ENCODE data around the gene DCUN1D3.
"Not testable (repeated sequence)": the region's sequence is repeated elsewhere in the genome, so short reads cannot be mapped to it uniquely, and the experiment has no call there.

The DCUN1D3 gene

DNA sequence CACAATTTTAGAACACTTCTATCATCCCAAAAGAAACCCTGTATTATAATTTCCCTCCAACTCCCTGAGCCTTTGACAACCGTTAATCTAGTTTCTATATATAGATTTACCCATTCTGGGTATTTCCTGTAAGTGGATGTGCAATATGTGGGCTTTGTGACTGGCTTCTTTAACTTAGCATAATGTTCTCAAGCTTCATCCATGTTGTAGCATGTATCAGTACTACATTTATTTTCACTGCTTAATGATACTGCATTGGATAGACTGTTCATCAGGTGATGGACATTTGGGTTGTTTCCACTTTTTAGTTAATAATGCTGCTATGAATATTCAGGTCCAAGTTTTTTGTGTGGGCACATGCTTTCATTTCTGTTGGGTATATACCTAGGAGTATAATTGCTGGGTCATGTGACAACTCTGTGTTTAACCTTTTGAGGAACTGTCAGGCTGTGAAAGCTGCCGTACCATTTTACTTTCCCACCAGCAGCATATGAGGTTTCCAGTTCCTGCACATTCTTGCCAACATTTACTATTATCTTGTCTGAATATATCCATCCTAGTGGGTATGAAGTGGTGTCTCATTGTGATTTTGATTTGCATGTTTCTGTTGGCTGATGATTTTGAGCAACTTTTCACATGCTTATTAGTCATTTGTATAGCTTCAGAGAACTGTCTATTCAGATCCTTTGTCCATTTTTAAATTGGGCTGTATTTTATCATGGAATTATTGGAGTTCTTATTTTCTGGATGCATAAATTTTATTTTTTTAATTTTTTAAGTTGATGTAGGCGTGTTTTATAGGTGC is 77.4 kb downstream of the DCUN1D3 start:
- no peak for DNase-seq
- H3K27me3 Mint-ChIP-seq, result no peaks in the 10 kb centered on the region
- peaks cover 0 to 8% of the 10 kb centered on the region in 2 donors for H3K4me1 Mint-ChIP-seq
- H3K4me3 Mint-ChIP-seq, result no peak overlapping the region
- H3K36me3 Mint-ChIP-seq, result peaks cover 0 to 2% of the 10 kb centered on the region in 2 donors
- no peaks in the 10 kb centered on the region for H3K9me3 Mint-ChIP-seq
- H3K27ac Mint-ChIP-seq, result no peak overlapping the region
- peak in 1 of 2 donors; percentile 34 for ATAC-seq (replicated peaks)

DNA sequence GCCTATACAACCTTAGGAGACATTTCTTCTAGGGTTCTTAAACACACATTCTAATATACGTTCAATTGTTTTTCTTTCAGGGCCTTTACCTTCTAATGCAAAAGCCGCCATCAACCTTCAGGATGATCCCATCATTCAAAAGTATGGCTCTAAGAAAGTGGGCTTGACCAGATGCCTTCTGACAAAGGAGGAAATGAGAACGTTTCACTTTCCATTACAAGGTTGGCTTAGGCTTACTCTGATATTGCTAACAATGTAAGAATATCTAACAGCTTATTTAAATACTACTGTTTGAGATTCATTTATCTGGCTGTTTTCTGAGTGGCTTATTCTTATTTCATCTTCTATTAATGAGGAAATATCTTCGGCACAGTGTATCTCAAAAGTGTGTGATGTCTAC is 78.5 kb downstream of the DCUN1D3 start:
- H3K27ac Mint-ChIP-seq, result no peak overlapping the region
- H3K27me3 Mint-ChIP-seq, result no peaks in the 10 kb centered on the region

DNA sequence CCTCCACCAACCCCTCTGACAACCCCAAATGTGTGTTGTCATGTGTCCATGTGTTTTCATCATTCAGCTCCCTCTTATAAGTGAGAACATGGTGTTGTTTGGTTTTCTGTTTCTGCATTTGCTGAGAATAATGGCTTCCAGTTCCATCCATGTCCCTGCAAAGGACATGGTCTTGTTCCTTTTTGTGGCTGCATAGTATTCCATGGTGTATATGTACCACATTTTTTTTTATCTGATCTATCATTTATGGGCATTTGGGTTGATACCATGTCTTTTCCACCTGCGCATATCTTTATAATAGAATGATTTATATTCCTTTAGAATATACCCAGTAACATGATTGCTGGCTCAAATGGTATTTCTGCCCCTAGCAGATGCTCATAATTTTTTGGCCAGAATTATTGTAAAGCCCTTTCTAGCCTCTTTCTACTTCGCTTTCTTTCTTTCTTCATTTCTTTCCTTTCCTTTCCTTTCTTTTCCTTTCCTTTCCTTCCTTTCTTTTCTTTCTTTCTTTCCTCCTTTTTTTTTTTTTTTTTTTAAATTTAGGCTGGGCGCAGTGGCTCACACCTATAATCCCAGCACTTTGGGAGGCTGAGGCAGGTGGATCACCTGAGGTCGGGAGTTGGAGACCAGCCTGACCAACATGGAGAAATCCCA is 81.1 kb downstream of the DCUN1D3 start:
- no peak overlapping the region for H3K4me3 Mint-ChIP-seq
- no peaks in the 10 kb centered on the region for H3K9me3 Mint-ChIP-seq
- no peak overlapping the region for H3K27ac Mint-ChIP-seq
- peaks cover 0 to 2% of the 10 kb centered on the region in 2 donors for H3K36me3 Mint-ChIP-seq
- no peak for ATAC-seq (replicated peaks)
- no peaks in the 10 kb centered on the region for H3K27me3 Mint-ChIP-seq
- peaks cover 0 to 8% of the 10 kb centered on the region in 2 donors for H3K4me1 Mint-ChIP-seq
- no peak for DNase-seq

More for the DNA sequence above, 78.5 kb downstream of the DCUN1D3 start:
- Mint-ChIP-seq H3K4me3 (no peak overlapping the region), H3K9me3 (no peaks in the 10 kb centered on the region), H3K36me3 (peaks cover 0 to 2% of the 10 kb centered on the region in 2 donors), H3K4me1 (peaks cover 0 to 8% of the 10 kb centered on the region in 2 donors)
- DNase-seq (no peak), ATAC-seq (replicated peaks) (no peak)

- peak in 1 of 2 donors; percentile 45 for ATAC-seq (replicated peaks)
- Mint-ChIP-seq H3K9me3 (no peaks in the 10 kb centered on the region), H3K4me3 (no peak overlapping the region), H3K4me1 (no peaks in the 10 kb centered on the region), H3K27me3 (no peaks in the 10 kb centered on the region), H3K36me3 (no peaks in the 10 kb centered on the region), H3K27ac (no peak overlapping the region)
- no peak for DNase-seq
Measured at GRCh38 chr16:20814784-20815183, 85.4 kb downstream of the DCUN1D3 start.

DNA sequence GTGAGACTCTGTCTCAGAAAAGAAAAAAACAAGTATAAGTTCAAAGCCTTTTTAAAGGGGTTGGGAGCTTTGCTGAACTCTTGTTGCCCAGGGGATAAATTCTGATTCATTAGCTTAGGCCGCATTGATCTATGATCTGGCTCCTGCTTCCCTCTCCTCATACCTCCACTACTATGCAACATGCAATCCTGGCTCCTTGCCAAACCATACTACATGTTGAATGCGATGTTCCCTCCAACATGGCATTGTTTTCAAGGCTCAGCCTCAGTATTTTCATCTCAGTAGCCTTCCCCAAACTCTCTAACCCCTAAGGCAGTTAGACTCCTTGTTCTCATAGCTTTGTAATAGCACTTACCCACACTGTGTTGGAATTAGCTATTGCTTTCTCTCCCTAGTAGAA is 87.6 kb downstream of the DCUN1D3 start:
- DNase-seq, result no peak
- no peak for ATAC-seq (replicated peaks)
- no peaks in the 10 kb centered on the region for H3K36me3 Mint-ChIP-seq
- no peaks in the 10 kb centered on the region for H3K27me3 Mint-ChIP-seq
- H3K27ac Mint-ChIP-seq, result no peak overlapping the region
- H3K9me3 Mint-ChIP-seq, result no peaks in the 10 kb centered on the region
- peaks cover 4 to 8% of the 10 kb centered on the region in 2 donors for H3K4me1 Mint-ChIP-seq
- H3K4me3 Mint-ChIP-seq, result no peak overlapping the region

- no peaks in the 10 kb centered on the region for H3K9me3 Mint-ChIP-seq
- ATAC-seq (replicated peaks) (no peak), DNase-seq (no peak)
- H3K27ac Mint-ChIP-seq, result no peak overlapping the region
- H3K4me3 Mint-ChIP-seq, result no peak overlapping the region
- no peaks in the 10 kb centered on the region for H3K27me3 Mint-ChIP-seq
- peaks cover 7 to 14% of the 10 kb centered on the region in 2 donors for H3K4me1 Mint-ChIP-seq
- H3K36me3 Mint-ChIP-seq, result no peaks in the 10 kb centered on the region
Measured at GRCh38 chr16:20811889-20812439, 88.2 kb downstream of the DCUN1D3 start.

GRCh38 chr16:20807862-20808261 is 92.3 kb downstream of the DCUN1D3 start:
- Mint-ChIP-seq H3K4me1 (peaks cover 13 to 24% of the 10 kb centered on the region in 2 donors), H3K4me3 (peak overlapping the region; percentile 68 to 95), H3K27ac (no peak overlapping the region), H3K9me3 (no peaks in the 10 kb centered on the region), H3K27me3 (no peaks in the 10 kb centered on the region), H3K36me3 (no peaks in the 10 kb centered on the region)
- DNase-seq (no peak), ATAC-seq (replicated peaks) (no peak)

DNA sequence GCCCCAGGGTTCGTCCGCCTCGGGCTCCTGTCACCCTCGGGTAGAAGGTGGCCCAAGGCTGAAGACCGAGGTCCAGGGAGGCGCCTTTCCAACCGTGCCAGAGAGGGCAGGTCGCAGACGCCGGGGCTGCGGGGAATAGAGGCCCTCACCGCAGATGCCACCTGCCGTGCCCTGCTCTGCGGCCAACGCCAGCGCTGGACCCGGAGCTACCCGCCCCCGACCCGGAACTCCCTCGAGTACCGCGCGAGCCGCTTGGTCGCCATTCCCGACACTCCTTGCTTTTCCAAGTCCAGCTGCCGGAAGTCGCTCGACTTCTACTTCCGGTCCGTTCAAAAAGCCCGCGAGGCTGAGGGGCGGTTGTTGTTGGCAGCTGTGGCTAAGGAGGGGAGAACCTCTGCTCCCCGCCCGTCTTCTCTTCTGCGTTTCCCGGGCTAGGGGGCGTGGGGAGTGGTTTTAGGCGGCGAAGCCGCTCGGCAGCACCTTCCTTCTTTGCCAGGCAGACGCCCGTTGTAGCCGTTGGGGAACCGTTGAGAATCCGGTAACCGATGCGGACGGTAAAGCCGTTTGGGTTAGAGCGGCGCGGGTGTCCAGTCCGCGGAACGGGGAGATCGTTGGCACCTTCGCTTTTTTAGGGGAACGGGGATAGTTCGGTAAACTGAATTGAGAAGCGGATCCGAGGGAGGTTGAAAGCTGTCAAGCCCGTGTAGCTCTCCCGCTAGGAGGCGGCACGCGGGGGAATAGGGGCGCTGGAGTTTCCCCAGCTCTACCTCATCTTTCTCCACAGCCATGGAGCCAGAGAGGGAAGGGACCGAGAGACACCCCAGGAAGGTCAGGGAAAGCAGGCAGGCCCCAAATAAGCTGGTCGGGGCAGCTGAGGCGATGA is 93.7 kb downstream of the DCUN1D3 start, which contains the start of the genes ERI2 and REXO5:
Gene ERI2 (minus strand): TSS at position 305 of the 883 bp plus-strand sequence. CDS start 42 bp downstream, at position 263.
Gene REXO5 (plus strand): TSS at position 360 of the 883 bp plus-strand sequence. CDS start 427 bp downstream, at position 787.
- Mint-ChIP-seq H3K27ac (peak within 1 kb of the TSS; percentile 95), H3K4me1 (peaks cover 13 to 24% of the 10 kb centered on the region in 2 donors), H3K4me3 (peak within 1 kb of the TSS; percentile 95 to 99), H3K27me3 (no peaks in the 10 kb centered on the region), H3K36me3 (no peaks in the 10 kb centered on the region), H3K9me3 (no peaks in the 10 kb centered on the region)
- ATAC-seq (replicated peaks), result peak; percentile 92
- DNase-seq, result peak; percentile 75

DNA sequence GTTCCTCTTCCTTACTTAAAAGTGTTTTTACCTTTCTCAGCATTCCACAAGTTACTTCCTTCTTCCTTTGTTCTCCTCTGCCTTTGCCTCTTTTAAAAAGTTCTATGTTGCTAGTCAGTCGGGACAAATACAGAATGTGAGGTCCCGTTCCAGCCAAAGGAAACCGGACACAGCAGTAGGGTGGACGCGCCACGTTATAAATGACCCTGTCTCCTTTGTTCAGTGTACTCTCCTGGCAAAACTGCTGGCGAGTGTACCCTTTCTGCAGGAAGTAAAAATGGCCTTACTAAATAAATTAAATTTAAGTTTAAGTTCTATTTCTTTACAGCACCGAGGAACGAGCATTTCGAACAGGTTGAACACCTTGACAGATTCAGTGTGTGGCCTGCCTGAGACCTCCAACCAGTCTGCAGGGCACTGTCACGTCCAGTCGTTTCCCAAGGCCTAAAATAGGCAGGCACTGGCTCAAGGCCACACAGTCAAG is 94.4 kb downstream of the DCUN1D3 start:
- Mint-ChIP-seq H3K4me1 (peaks cover 13 to 24% of the 10 kb centered on the region in 2 donors), H3K4me3 (peak overlapping the region; percentile 95 to 99)
- H3K9me3 Mint-ChIP-seq, result not testable (repeated sequence)

More for the DNA sequence above, 94.4 kb downstream of the DCUN1D3 start:
- not testable (repeated sequence) for H3K36me3 Mint-ChIP-seq; DNase-seq; H3K27me3 Mint-ChIP-seq; ATAC-seq (replicated peaks)
- peak overlapping the region; percentile 95 for H3K27ac Mint-ChIP-seq
